Left renal cortex interstitium (tissue), 4 donors: Measurements from ENCODE around the gene SLC9A3. TPM values are rescaled to one million over a fixed set of nuclear protein-coding genes. Genes with fewer than 3 reads are reported as not detected.
"Not testable (repeated sequence)": the region's sequence is repeated elsewhere in the genome, so short reads cannot be mapped to it uniquely, and the experiment has no call there.

ENCODE experiments used
- DNase-seq, 4 donors: peaks; one replicate each; pipeline ENCODE4 v3.0.0-alpha.2; 2013; ENCODE audit warnings: low read depth in 4 of 4, low spot score in 2 of 4, missing footprints in 1 of 4
- polyA plus RNA-seq, 4 donors: library from polyadenylated mRNA; unstranded; fragments of 120-200 nt; gene quantifications; one replicate each; pipeline ENCODE4 v1.2.1, GENCODE V29; 2013; ENCODE audit not compliant: insufficient read length in 4 of 4

The SLC9A3 gene
- 10 to 100 TPM; 39.7 to 60.5 (median 52.2) TPM for polyA plus RNA-seq

DNA sequence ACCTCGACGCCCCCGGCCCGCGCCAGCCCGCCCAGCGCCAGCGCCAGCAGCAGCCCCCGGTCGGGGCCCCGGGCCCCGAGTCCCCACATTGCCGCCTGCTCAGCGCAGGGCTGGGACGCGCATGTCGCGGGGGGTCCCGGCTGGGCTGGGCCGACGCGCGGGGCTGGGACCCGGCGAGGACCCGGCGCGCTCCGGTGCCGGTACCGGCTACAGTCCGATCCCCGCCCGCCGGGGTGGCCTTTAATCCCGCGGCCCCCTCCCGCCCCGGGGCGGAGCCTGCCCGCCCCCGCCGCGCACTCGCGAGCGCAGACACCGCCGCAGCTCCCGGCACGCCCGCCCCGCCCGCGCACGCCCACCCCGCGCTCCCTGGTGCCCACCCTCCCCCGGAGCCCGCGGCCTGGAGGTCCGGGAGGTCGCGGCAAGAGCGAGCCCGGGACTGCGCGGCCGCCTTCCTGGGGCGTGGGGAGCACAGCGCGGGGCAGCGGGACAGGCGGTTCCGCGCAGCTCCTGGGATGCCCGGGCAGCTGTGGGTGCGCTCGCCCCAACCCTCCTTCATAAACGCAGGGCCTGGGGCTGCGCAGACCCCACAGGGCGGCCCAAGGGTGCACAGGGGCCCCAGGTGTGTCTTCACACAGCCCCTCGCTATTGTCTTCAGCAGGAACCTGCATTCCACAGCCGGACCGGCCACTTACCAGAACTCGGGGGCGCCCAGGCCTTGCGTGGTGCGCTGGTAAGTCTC is at the start of gene SLC9A3:
Gene SLC9A3, minus strand, starts transcription at position 216 of the 739 bp plus-strand sequence.
- no peak for DNase-seq

DNA sequence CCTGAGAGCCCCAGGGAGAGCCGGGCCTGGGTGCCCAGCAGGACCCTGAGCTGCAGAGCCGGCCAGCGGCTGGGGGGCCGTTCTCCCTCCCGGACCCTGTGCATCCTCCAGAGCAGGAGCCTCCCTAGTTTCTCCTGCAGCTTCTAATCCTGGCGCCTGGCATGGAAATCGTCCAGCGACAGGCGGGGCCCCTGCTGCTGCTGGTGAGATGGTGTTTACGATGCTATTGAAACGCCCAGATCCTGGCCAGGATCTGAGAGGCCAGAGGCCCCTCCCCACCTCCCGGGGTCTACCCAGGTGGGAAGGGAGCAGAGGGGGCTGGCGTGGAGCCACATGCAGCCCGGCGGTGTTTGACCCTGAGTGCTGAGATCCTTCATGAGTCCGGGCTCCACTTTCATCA is 49.7 kb upstream of the SLC9A3 start:
- no peak for DNase-seq

DNA sequence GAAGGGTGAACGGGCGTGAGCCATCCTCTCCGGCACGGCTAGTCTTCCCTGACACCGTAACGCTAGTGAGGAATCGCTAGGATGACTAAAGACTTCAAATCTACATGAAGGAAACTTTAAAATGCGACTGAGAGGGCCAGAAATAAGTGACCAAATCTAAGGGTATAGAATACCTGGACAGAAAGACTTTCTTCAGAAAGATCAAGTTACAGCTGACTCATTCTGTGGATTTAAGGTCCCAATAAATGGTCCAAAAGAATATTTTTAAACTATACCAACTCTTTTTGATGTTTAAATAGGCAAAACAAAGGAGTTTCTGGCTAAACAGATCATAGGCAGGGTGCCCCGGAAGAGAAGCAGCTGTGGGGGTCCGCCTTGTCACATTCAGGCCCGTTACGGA is 49.0 kb upstream of the SLC9A3 start:
- DNase-seq, result no peak

DNA sequence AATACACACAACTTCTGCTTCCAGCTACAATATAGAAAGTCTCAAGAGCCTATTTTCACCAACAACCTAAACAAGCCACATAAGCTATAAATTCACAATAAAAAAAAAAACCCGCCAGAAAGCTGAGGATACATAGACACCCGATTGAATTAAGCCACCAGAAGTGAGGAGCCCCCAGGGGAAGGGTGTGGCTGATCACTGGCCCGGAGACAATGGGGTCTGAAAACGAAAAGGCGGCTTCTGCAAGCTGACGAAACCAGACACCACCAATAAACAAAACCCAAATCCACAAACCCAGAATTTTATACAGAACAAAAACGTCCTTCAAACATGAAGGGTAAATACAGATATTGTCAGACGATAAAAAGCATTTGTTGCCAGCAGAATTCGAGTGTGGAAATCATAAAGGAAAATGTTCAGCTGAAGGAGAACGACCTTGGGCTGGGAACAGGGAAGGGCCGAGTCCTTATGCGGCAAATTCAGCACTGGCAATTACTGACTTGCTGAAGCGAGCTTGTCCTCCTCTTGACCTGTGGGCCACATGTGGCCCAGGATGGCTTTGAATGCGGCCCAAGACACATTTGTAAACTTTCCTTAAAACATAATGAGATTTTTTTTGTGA is 48.3 kb upstream of the SLC9A3 start:
- no peak for DNase-seq

DNA sequence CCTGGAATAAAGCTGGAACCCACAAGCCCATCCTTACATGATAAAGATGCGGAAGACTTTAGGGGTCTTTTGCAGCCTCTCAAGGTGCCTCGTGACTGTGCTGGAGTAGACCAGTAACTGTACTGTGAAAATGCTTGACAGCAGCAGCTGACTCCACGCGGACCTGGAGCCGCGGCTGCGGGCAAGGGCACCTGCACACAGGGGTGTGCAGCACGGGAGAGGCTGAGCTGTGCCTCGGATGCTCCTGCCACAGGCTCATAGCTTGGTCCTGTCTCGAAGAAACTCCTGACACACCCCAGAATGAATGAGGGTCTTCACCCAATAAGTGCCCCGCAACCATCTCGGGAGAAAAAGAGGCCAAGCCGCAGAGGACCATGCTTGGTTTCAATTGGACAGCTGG is 47.5 kb upstream of the SLC9A3 start:
- no peak for DNase-seq

DNA sequence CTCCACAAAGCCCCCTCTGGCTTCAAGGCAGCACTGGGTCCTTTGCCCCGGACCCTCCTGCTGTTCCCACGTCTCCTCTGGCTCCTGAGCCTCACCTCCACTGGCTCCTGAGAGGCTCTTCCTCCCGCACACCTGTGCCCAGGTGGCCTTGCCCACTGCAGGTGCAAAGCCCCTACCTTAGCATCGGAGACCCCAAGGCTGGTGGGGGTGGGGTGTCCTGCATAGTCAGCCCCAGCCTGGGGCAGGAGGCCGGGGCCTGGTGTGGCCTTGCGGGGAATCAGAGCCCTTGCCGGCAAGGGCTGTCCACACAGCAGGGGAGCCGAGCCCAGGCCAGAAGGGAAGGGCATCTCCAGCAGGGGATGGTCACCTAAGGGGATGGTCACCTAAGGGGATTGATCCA is 46.6 kb upstream of the SLC9A3 start:
- DNase-seq, result no peak

DNA sequence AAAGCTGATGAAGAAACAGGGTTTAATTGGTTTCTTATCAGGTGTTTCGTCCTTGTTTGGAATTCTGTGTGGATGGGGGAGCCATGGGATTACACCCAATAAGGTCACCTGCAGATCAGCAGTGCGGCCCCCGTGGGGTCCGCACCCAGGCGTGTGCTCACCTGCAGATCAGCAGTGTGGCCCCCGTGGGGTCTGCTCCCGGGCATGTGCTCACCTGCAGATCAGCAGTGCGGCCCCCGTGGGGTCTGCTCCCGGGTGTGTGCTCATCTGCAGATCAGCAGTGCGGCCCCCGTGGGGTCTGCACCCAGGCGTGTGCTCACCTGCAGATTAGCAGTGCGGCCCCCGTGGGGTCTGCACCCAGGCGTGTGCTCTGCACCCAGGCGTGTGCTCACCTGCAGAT is 46.2 kb upstream of the SLC9A3 start:
- no peak for DNase-seq

DNA sequence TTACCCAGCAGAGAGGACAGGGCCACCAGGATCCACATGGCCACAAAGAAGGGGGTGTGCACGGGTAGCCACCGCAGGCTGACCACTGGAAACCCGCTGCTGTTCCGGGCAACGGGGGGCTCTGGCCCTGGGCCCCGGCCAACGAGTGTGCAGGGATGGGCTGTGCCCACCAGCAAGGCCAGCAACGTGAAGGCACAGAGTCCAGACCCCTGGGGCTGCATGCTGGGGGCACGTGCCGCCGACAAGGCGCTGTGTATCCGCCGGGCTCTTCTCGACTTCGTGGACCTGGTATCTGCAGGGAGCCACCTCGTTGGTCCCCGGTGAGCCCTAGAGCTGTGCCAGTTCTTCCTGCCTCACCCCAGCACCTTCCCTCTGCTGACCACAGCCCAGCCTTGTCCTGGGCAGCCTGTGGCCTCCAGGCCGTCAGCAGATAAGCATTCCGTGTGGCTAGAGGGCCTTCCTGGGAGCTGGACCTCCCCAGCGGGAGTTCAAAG is 45.7 kb upstream of the SLC9A3 start:
- no peak for DNase-seq

DNA sequence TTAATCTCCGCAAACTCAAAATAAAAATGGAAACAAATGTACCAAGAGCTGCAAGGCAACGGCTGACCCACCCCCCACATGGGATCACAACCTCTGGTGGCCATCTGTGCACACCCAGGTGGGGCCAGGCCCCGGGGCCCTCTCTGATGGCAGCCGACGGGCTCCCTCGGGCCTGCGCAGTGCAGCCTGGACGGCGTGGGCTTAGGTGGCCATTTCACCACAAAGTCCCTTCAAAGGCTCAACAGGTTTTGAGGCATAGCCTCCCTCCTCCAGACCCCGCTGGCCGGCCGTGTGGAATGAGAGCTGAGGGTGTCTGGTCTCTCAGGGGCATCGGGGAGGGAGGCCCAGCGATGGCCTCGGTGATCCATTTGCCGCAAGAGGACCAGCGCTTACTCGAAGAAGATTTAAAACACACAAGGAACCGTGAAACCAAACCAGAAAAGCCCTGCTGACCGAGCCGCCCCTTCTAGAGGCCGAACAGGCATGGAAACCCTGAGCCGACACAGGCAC is 45.2 kb upstream of the SLC9A3 start:
- no peak for DNase-seq

DNA sequence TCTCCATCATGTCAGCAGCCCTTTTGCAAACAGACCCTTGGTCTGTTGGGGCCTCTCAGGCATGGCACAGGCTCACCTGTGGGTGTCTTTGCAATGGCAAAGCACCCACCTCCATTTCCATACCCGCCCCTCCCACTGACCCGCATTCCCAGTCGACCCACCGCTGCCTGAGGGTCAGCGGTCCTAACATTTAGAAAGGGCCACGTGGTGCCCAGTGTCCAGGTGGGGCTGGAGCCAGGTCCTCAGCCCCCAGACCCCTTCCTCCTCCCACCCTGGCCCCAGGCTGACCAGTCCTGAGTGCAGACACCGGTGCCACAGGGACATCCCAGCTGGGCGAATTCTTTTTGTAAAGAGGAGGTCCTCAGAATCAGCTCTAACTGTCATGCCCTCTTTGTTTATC is 44.6 kb upstream of the SLC9A3 start:
- DNase-seq, result no peak

DNA sequence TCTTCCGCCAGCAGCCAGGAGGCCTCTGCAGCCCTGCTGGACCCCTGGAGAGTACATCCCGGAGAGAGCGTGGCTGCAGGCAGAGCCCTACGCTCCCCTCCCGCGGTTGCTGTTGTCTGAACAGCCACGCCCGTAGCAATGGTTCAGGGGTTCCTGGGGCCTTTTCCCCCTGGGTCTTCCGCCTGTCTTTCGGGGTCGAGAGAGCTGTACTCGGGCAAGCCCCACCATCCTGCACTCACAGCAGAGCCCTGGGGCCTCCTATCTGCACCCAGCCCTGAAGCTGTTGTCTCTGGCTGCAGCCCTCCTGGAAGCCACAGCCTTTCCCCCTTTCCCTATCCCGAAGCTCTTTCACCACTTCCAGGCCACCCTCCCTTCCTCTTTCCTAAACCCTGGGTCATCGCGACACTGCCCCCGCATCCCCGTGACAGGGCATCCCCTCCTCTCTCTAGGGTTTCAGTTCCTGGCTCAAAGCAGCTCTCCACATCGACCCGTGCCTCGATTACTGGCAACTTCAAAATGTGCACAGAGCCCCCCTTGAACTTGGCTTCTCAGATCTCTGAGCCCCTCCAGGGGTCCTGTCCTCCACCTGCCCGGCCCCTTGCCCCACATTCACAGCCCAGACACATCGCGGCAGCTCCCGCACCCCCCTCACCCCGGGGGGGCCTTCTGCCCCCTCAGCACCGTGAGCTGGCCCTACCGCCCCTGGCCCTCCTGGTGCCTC is 44.0 kb upstream of the SLC9A3 start:
- DNase-seq, result no peak

DNA sequence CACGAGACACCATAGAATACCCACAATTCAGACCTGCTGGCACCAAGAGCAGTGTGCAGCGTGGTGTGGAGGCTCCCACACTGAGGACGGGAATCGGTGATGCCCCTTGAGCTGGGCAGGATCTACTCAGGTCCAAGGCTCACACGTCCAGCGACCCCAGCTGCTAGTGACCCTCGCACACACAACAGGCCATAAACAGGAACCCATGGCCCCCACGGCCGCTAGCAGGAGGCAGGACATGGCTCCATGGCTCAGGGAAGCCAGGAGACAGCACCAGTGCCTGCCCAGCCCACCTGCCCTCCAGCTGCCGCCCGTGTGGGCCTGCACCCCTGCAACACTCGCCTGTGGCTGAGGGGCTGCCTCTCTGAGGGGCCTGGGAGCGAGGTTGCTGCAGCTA is 43.4 kb upstream of the SLC9A3 start:
- no peak for DNase-seq

DNA sequence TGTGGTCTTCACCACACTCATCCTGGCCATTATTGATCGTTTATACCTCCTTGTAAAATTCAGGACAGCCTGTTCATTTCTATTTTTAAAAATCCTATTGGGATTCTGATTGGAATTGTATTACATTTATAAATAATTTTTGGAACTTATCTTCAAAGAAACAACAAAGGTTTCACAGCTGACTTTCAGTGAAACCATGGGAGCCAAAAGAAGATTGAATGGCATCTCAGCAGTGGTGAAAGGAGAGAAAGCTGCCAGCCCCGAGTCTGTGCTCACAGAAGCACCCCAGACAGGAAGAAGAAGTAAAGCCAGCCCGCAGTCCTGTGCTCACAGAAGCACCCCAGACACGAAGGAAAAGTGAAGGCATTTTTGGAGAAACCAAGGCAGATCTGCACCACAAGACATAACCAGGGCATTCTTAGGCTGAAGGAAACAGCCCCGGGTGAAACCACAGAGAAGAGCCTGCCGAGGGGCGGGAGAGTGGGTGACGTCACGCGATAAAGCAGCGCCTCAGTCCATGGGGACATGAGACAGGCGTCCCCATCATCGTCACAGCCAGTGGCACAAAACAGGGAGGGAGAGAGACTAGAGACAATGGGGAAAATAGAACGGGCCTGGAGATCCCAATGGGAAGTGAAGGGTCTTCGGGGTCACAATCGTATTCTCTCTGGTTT is 42.5 kb upstream of the SLC9A3 start:
- no peak for DNase-seq

DNA sequence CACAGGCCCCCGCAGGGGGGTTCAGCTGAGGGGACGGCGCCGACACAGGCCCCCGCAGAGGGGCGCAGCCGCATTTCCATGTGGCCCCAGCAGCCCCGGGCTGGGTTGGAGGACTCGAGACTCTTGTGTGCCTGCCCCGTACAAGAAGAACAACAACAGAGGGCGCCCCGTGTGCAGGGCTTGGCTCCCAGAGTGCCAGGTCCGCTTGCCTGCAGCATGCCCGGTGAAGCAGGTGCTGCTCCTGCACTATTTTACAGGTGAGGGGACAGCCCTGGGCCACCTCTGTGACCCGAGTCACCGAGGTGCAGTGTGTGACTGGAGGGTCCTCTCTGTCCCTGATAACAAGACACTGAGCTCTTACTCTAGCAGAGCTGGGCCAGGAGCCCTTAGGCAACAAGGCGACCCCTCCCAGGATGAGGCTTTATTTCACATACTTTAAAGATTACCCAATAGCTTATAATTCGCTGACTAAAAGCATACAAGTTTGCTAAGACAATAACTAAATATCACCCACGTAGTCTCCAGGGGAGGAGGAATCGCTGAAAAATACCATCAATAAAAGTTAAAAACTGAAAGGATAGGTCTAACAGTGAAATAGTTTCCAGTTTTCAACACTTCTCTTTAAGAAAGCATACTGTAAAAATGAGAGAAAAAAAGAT is 41.7 kb upstream of the SLC9A3 start:
- no peak for DNase-seq

DNA sequence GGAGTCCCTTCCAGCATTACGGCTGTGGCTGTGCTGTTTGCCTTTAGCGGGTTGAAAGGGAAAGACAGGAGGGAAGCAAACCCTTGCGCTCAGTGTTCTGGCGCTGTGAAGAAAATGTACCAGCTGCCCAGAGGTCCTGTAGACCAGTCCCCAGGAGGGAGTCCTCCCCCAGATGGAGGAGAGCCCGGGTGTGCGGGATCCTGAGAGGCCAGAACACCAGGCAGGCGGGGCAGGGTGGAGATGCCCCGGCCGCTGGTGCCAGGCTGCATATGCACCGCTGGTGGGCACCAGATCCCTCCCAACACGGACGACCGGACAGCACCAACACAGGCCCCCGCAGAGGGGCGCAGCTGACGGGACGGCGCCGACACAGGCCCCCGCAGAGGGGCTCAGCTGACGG is 37.2 kb upstream of the SLC9A3 start:
- no peak for DNase-seq

DNA sequence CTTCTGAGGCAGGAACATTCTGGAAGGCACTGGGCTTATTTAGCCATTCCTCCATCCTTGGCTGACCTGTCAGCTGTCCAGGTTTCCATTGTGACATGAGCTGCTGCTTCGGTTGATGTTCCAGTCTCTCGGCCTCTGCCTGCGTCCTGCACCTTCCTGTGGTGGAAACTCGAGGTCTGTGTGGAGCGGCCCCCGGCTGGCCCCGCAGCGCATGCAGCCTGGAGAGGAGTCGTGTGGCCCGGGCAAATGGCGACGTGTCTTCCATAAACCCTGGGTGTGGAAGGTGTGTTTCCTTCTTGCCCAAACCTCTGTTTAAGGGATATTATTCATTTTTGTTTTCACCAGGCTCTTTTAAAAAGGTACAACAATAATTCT is 36.5 kb upstream of the SLC9A3 start:
- DNase-seq, result no peak

DNA sequence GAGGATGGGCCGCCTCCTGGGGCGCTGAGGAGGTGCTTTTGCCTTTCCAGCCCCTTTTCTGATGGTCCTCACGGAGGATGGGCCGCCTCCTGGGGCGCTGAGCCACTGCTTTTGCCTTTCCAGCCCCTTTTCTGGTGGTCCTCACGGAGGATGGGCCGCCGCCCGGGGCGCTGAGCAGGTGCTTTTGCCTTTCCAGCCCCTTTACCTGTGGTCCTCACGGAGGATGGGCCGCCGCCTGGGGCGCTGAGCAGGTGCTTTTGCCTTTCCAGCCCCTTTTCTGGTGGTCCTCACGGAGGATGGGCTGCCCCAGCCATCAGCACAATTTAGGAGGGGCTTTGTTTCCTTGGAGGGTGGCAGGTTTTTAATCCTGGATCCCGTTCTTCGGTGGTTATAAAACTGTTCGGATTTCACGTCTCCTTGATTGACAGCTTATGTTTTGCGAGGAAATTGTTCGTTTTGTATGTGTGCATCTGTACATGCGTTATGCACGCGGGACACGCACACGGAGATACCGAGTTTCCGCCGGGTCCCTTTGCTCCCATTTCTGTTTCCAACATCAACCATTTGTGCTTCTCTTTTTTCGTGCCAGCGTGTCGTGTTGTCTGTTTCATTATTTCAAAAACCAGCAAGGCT is 34.7 kb upstream of the SLC9A3 start:
- DNase-seq, result no peak

DNA sequence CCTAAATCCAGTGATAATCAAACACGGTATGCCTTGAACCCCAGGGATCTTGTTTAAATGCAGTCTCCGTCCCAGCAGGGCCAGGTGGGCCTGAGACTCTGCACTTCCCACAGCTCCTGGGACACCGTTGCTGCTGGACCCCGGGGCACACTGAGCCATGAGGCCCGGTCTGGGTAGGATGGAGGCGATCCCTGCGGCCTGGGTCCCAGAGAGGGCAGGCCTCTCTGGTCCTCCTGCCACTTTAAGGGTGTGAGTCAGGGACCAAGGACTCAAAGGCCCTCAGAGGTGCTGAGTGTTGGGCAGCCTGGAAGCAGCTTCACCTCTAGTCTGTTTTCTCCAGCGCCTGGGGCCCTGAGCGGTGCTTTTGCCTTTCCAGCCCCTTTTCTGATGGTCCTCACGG is 34.1 kb upstream of the SLC9A3 start:
- no peak for DNase-seq

DNA sequence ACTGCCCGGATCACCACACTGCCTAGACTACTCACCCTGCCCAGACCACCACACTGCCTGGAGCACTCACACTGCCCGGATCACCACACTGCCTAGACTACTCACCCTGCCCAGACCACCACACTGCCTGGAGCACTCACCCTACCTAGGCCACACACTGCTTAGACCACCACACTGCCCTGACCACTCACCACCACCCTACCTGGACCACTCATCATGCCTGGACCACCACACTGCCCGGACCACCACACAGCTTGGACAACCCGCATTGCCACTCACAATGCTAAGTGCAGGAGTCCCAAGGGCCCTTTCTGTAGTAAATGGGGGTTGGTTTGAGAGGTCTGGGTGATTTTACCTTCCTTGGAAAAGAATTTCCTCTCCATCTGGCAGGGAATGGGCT is 33.7 kb upstream of the SLC9A3 start:
- not testable (repeated sequence) for DNase-seq

DNA sequence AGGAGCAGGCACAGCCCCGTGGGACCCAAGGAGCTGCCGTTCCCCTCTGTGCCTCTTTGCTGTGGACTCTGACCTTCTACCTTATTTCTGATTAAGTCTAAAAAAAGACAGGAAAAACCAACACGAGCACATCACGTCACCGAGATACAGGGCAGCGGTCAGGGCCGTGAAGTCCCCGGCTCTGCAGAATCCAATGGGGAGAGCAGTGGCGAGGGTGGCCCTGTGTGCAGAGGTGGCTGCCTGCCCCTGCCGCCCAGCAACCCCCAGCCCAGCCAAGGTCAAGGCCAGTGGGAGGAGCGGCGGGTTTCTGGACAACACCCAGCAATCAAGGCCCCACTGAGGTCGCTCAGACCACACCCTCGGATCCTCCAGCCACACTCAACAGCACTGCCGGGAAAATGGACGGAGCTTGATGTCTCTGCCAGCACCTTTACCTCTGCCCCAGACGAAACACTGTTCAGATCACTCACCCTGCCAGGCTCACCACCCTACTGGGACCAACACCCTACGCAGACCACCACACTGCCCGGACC is 32.7 kb upstream of the SLC9A3 start:
- DNase-seq, result no peak
